ENCODE data around the gene EPM2A. TPM values are rescaled to one million over a fixed set of nuclear protein-coding genes. Genes with fewer than 3 reads are reported as not detected.

EPM2A gene
- total and polyA plus RNA-seq, 2 donors (not counting 1 experiment from before 2014, with no cell fraction given): 4.1 to 8.3 TPM

DNA sequence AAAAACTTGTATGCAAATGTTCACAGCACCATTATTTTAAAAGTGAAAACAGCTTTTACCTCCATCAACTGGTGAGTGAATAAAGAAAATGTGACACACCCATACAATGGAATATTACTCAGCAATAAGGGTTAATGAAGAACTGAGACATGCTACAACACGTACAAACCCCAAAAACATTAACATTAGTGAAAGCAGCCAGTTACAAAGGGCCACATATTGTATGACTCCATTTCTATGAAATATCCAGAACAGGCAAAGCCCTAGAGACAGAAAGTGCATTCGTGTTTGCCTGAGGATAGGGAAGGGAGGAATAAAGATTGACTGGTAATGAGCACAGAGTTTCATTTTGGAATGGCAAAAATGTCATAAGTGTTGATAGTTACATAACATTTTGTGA, 21.5 kb downstream of the EPM2A start:
- no peak overlapping the region for H3K9ac ChIP-seq (ENCODE audit: insufficient read depth, low read length)
- H3K4me3 ChIP-seq (replicated peaks in 1 of 4; ENCODE audit: control extremely low read depth in 1 of 4, insufficient read depth in 1 of 4, low read depth in 3 of 4, low read length in 4 of 4): no peak overlapping the region
- no peaks in the 10 kb centered on the region for H3K9me3 ChIP-seq (ENCODE audit: control insufficient read depth, insufficient read depth, low read depth, low read length)
- no peaks in the 10 kb centered on the region for H3K36me3 ChIP-seq (ENCODE audit: control insufficient read depth, insufficient read depth, low read length)
- H3K4me1 ChIP-seq (ENCODE audit: control insufficient read depth, extremely low read depth, insufficient read depth, low read length): no peaks in the 10 kb centered on the region
- no peak overlapping the region for H2AFZ ChIP-seq (ENCODE audit: low read length)
- H3K4me2 ChIP-seq (ENCODE audit: extremely low read depth, insufficient read depth, low read length): no peak overlapping the region
- no peak overlapping the region for H3K27ac ChIP-seq (ENCODE audit: insufficient read depth, low read length)
- H3K79me2 ChIP-seq (ENCODE audit: control insufficient read depth, insufficient read depth, low read length): no peaks in the 10 kb centered on the region
- H3K27me3 ChIP-seq (ENCODE audit: control insufficient read depth, insufficient read depth, low read length): no peaks in the 10 kb centered on the region
- DNase-seq (ENCODE audit: low read depth in 2 of 2): no peak
- no peaks in the 10 kb centered on the region for H4K20me1 ChIP-seq (ENCODE audit: control insufficient read depth, extremely low read depth, insufficient read depth, low read length)
- TF ChIP-seq, protein P1, sequence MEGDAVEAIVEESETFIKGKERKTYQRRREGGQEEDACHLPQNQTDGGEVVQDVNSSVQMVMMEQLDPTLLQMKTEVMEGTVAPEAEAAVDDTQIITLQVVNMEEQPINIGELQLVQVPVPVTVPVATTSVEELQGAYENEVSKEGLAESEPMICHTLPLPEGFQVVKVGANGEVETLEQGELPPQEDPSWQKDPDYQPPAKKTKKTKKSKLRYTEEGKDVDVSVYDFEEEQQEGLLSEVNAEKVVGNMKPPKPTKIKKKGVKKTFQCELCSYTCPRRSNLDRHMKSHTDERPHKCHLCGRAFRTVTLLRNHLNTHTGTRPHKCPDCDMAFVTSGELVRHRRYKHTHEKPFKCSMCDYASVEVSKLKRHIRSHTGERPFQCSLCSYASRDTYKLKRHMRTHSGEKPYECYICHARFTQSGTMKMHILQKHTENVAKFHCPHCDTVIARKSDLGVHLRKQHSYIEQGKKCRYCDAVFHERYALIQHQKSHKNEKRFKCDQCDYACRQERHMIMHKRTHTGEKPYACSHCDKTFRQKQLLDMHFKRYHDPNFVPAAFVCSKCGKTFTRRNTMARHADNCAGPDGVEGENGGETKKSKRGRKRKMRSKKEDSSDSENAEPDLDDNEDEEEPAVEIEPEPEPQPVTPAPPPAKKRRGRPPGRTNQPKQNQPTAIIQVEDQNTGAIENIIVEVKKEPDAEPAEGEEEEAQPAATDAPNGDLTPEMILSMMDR (conservative IDR thresholded peaks at IDR 0.05 in 1 of 2, IDR thresholded peaks at IDR 0.05 in 1 of 2; ENCODE audit: low read depth in 1 of 2, low read length in 2 of 2): no peak
- no peak for TF ChIP-seq EZH2 (IDR thresholded peaks at IDR 0.05; ENCODE audit: low read length, missing control alignments)

DNA sequence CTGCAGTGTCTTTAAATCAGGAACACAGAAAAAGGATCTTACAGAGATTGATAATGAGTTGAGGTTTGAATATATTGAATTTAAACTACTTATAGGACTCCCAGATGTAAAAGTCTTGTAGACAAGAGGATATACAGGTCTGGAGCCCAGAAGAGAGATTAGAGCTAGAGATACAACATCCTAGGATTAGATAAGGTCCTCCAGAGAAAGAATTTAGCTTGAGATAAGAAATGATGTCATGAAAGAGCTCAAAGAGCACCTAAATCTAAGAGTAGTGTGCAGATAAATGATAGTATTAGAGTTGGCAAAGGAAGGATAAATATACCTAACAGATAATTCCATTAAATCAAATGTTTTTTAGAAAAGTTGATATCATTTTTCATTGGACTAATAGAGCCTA, 23.9 kb downstream of the EPM2A start:
- H4K20me1 ChIP-seq (ENCODE audit: control insufficient read depth, extremely low read depth, insufficient read depth, low read length): no peaks in the 10 kb centered on the region
- H3K79me2 ChIP-seq (ENCODE audit: control insufficient read depth, insufficient read depth, low read length): no peaks in the 10 kb centered on the region
- no peak for DNase-seq (ENCODE audit: low read depth in 2 of 2)
- no peak overlapping the region for H3K4me3 ChIP-seq (replicated peaks in 1 of 4; ENCODE audit: control extremely low read depth in 1 of 4, insufficient read depth in 1 of 4, low read depth in 3 of 4, low read length in 4 of 4)
- no peak for TF ChIP-seq EZH2 (IDR thresholded peaks at IDR 0.05; ENCODE audit: low read length, missing control alignments)
- no peaks in the 10 kb centered on the region for H3K27me3 ChIP-seq (ENCODE audit: control insufficient read depth, insufficient read depth, low read length)
- no peaks in the 10 kb centered on the region for H3K36me3 ChIP-seq (ENCODE audit: control insufficient read depth, insufficient read depth, low read length)
- no peaks in the 10 kb centered on the region for H3K4me1 ChIP-seq (ENCODE audit: control insufficient read depth, extremely low read depth, insufficient read depth, low read length)
- no peaks in the 10 kb centered on the region for H3K9me3 ChIP-seq (ENCODE audit: control insufficient read depth, insufficient read depth, low read depth, low read length)
- H2AFZ ChIP-seq (ENCODE audit: low read length): no peak overlapping the region
- no peak overlapping the region for H3K4me2 ChIP-seq (ENCODE audit: extremely low read depth, insufficient read depth, low read length)
- H3K9ac ChIP-seq (ENCODE audit: insufficient read depth, low read length): no peak overlapping the region
- no peak overlapping the region for H3K27ac ChIP-seq (ENCODE audit: insufficient read depth, low read length)

DNA sequence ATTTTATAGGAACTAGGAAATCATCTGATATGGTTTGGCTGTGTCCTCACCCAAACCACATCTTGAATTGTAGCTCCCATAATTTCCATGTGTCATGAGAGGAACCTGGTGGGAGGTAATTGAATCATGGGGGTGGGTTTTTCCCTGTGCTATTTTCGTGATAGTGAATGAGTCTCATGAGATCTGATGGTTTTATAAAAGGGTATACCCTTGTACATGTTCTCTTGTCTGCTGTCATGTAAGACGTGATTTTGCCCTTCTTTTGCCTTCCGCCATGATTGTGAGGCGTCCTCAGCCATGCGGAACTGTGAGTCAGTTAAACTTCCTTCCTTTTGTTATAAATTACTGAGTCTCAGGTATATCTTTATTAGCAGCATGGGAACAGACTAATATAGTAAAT, 27.9 kb downstream of the EPM2A start:
- Histone ChIP-seq H4K20me1 (ENCODE audit: control insufficient read depth, extremely low read depth, insufficient read depth, low read length) (no peaks in the 10 kb centered on the region), H3K4me1 (ENCODE audit: control insufficient read depth, extremely low read depth, insufficient read depth, low read length) (no peaks in the 10 kb centered on the region), H3K27me3 (ENCODE audit: control insufficient read depth, insufficient read depth, low read length) (no peaks in the 10 kb centered on the region), H3K4me2 (ENCODE audit: extremely low read depth, insufficient read depth, low read length) (no peak overlapping the region), H3K9me3 (ENCODE audit: control insufficient read depth, insufficient read depth, low read depth, low read length) (no peaks in the 10 kb centered on the region), H3K4me3 (replicated peaks in 1 of 4; ENCODE audit: control extremely low read depth in 1 of 4, insufficient read depth in 1 of 4, low read depth in 3 of 4, low read length in 4 of 4) (no peak overlapping the region), H3K36me3 (ENCODE audit: control insufficient read depth, insufficient read depth, low read length) (no peaks in the 10 kb centered on the region), H3K27ac (ENCODE audit: insufficient read depth, low read length) (no peak overlapping the region), H3K79me2 (ENCODE audit: control insufficient read depth, insufficient read depth, low read length) (no peaks in the 10 kb centered on the region), H3K9ac (ENCODE audit: insufficient read depth, low read length) (no peak overlapping the region), H2AFZ (ENCODE audit: low read length) (no peak overlapping the region)
- TF ChIP-seq EZH2 (IDR thresholded peaks at IDR 0.05; ENCODE audit: low read length, missing control alignments): no peak
- TF ChIP-seq, protein P1 (conservative IDR thresholded peaks at IDR 0.05 in 1 of 2, IDR thresholded peaks at IDR 0.05 in 1 of 2; ENCODE audit: low read depth in 1 of 2, low read length in 2 of 2): no peak
- DNase-seq (ENCODE audit: low read depth in 2 of 2): no peak
